ENCODE results near the gene CST3.

Gene CST3

DNA sequence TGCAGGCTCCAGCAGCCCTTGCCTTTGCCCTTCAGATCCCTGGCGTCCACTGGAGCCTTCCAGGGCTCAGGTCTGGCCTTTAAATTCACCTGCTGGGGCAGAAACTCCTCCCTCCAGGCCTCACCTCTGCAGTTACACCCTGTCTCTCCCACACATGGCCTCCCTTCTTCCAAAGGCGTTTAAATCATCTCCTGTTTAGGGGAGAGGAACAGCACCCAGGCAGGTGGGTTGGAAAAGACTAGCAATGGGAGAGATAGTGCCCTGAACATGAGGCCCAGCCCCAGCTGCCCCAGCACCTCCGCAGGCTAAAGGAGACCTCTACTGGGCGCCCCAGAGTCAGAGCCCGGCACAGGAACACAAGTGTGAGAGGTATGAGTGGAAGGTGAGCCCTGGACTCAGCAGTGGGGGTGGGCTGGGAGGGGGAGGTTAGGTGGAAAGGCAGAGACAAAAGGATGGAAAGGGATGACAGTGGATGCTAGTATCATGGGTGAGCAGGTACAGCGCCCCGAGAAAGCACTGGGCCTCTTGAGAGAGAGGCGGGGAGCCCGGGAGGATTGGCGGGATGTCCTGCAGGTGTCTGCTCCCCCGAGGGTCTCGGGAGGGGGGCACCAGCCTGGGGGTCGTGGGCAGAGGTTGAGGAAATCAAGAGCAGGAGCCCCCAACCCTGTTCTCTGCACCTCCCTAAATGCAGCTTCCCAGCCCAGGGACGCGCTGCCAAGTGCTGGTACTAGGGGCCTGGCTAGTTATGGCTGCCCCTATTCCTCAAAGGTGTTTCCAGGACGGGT lies 31.7 kb downstream of the CST3 start, which contains the start of gene CST9:
CST9 (minus strand) TSS at position 51 of the 785 bp plus-strand sequence. CDS start 53 bp downstream, outside the sequence.
- TF ChIP-seq, protein P1, sequence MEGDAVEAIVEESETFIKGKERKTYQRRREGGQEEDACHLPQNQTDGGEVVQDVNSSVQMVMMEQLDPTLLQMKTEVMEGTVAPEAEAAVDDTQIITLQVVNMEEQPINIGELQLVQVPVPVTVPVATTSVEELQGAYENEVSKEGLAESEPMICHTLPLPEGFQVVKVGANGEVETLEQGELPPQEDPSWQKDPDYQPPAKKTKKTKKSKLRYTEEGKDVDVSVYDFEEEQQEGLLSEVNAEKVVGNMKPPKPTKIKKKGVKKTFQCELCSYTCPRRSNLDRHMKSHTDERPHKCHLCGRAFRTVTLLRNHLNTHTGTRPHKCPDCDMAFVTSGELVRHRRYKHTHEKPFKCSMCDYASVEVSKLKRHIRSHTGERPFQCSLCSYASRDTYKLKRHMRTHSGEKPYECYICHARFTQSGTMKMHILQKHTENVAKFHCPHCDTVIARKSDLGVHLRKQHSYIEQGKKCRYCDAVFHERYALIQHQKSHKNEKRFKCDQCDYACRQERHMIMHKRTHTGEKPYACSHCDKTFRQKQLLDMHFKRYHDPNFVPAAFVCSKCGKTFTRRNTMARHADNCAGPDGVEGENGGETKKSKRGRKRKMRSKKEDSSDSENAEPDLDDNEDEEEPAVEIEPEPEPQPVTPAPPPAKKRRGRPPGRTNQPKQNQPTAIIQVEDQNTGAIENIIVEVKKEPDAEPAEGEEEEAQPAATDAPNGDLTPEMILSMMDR (IDR thresholded peaks at IDR 0.05; ENCODE audit: low read depth, low read length): no peak
- no peaks in the 10 kb centered on the region for H3K27me3 ChIP-seq (ENCODE audit: insufficient read depth, low read depth, severe bottlenecking)
- no peak for DNase-seq
- H3K4me3 ChIP-seq (ENCODE audit: low read depth, low read length): no peak within 1 kb of the TSS
- H3K27ac ChIP-seq: no peak within 1 kb of the TSS
- H3K36me3 ChIP-seq: no peaks in the 10 kb centered on the region
- no peaks in the 10 kb centered on the region for H3K9me3 ChIP-seq (ENCODE audit: severe bottlenecking)

DNA sequence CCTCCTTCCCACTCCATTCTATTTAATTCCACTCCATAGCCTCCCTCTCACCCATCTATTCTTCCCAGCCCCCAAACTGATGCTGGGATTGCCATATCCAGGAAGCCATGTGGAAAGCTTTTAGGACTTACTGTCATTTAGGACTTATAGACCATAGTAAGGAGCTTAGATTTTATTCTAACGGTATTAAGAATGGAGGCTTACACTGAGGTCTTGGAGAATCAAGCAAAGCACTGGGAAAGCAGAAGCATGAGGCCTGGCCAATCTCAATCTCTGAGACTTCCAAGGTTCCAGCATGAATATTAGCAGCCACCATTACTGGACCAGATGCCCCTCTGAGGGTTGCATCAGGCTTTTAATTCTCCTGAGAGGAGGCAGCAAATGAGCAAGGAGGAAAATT lies 33.4 kb downstream of the CST3 start:
- H3K27me3 ChIP-seq (ENCODE audit: insufficient read depth, low read depth, severe bottlenecking): no peaks in the 10 kb centered on the region
- H3K9me3 ChIP-seq (ENCODE audit: severe bottlenecking): no peaks in the 10 kb centered on the region
- peak; percentile 65 for DNase-seq
- no peak overlapping the region for H3K4me3 ChIP-seq (ENCODE audit: low read depth, low read length)
- H3K27ac ChIP-seq: no peak overlapping the region
- TF ChIP-seq, protein P1 (IDR thresholded peaks at IDR 0.05; ENCODE audit: low read depth, low read length): no peak
- H3K36me3 ChIP-seq: no peaks in the 10 kb centered on the region

DNA sequence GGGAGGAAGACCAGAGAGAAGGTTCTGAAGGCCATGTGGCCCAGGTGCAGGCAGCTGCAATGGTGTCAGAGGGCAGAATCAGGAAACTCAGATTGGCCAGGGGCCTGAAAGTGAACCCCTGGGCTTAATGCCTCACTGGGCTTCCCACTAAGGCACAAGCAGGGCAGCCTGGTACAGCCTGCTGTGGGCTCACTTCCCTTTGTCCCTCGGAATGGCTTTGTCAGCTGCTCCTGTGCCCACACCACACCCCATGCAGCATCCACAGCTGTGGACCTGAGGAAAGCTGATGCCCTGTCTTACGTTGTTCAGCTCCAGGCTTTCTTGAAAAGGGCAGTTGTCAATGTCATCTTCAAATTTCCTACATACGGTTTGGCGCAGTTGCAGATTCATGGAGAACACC lies 34.4 kb downstream of the CST3 start:
- Histone ChIP-seq H3K36me3 (no peaks in the 10 kb centered on the region), H3K4me3 (ENCODE audit: low read depth, low read length) (no peak overlapping the region), H3K9me3 (ENCODE audit: severe bottlenecking) (no peaks in the 10 kb centered on the region), H3K27ac (no peak overlapping the region), H3K27me3 (ENCODE audit: insufficient read depth, low read depth, severe bottlenecking) (no peaks in the 10 kb centered on the region)
- TF ChIP-seq, protein P1 (IDR thresholded peaks at IDR 0.05; ENCODE audit: low read depth, low read length): no peak
- DNase-seq: no peak

DNA sequence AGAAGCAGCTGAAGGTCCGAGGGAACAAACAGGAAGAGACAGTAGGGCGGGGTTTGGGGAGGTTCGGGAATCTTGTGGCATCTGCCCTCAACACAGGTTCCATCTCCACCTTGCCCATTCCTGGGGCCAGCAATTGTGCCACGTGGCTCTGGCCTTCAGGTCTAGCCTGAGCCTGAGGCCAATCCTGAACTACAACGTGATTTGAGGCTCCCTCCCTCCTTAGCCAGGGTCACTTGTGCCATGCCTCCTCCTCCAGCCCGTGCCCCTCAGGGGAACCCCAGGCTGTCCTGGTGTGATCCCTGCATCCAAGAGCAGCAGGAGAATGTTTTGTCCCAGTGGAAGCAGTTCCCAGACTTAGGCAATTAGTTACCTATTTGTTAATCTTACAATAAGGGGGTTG lies 35.1 kb downstream of the CST3 start:
- Histone ChIP-seq H3K9me3 (ENCODE audit: severe bottlenecking) (no peaks in the 10 kb centered on the region), H3K27ac (no peak overlapping the region), H3K4me3 (ENCODE audit: low read depth, low read length) (no peak overlapping the region), H3K36me3 (no peaks in the 10 kb centered on the region), H3K27me3 (ENCODE audit: insufficient read depth, low read depth, severe bottlenecking) (no peaks in the 10 kb centered on the region)
- TF ChIP-seq, protein P1 (IDR thresholded peaks at IDR 0.05; ENCODE audit: low read depth, low read length): no peak
- no peak for DNase-seq

DNA sequence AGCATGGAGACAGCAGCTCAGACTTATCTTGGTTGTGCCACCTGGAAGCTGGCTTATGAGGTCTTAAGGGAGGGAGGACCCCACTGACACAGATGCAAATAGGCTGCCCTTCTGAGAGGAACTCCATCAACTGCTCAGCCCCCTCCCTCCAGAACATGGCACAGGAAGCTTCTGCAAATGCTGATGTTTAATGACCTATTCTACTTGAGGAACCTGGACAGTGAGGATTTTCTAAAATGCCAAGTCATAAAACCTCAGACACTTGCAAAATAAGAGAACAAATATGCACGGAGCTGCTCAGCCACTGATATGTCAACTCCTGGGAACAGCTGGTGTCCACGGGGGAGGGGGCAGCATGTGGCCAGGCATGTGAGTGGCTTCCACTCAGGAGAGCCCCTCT lies 35.5 kb downstream of the CST3 start:
- no peaks in the 10 kb centered on the region for H3K27me3 ChIP-seq (ENCODE audit: insufficient read depth, low read depth, severe bottlenecking)
- no peaks in the 10 kb centered on the region for H3K9me3 ChIP-seq (ENCODE audit: severe bottlenecking)
- no peak overlapping the region for H3K4me3 ChIP-seq (ENCODE audit: low read depth, low read length)
- DNase-seq: no peak
- TF ChIP-seq, protein P1 (IDR thresholded peaks at IDR 0.05; ENCODE audit: low read depth, low read length): no peak
- no peaks in the 10 kb centered on the region for H3K36me3 ChIP-seq
- no peak overlapping the region for H3K27ac ChIP-seq

DNA sequence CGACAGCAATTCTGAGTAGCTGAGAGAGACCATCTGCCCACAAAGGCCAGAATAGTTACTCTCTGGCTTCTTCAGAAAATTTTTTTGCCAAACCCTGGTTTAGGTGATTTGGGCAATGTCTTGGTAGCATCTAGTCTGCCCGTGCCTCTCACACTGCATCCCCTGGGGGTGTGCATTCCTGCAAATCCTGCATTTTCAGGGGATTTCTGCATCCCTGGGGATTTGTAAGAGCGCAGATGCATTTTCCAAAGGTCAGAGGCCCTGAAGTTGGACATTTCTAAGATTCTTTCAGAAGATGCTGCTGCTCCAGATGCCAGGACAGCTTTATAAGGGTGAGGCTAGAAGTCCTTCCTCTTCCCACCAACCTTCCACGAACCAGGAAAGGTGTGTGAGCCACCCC lies 36.0 kb downstream of the CST3 start:
- no peak for DNase-seq
- TF ChIP-seq, protein P1 (IDR thresholded peaks at IDR 0.05; ENCODE audit: low read depth, low read length): no peak
- Histone ChIP-seq H3K27ac (no peak overlapping the region), H3K4me3 (ENCODE audit: low read depth, low read length) (no peak overlapping the region), H3K9me3 (ENCODE audit: severe bottlenecking) (no peaks in the 10 kb centered on the region), H3K36me3 (no peaks in the 10 kb centered on the region), H3K27me3 (ENCODE audit: insufficient read depth, low read depth, severe bottlenecking) (no peaks in the 10 kb centered on the region)
